Hematopoietic multipotent progenitor cell treated with erythropoietin and hydrocortisone succinate and interleukin-3 and kit ligand, for 15 days (in vitro differentiated cells): Measurements from ENCODE around the gene SLU7.

Experiments
- DNase-seq: peaks from one replicate; pipeline ENCODE4 v3.0.0-alpha.2; 2015; ENCODE audit warnings: low spot score

The SLU7 gene

DNA sequence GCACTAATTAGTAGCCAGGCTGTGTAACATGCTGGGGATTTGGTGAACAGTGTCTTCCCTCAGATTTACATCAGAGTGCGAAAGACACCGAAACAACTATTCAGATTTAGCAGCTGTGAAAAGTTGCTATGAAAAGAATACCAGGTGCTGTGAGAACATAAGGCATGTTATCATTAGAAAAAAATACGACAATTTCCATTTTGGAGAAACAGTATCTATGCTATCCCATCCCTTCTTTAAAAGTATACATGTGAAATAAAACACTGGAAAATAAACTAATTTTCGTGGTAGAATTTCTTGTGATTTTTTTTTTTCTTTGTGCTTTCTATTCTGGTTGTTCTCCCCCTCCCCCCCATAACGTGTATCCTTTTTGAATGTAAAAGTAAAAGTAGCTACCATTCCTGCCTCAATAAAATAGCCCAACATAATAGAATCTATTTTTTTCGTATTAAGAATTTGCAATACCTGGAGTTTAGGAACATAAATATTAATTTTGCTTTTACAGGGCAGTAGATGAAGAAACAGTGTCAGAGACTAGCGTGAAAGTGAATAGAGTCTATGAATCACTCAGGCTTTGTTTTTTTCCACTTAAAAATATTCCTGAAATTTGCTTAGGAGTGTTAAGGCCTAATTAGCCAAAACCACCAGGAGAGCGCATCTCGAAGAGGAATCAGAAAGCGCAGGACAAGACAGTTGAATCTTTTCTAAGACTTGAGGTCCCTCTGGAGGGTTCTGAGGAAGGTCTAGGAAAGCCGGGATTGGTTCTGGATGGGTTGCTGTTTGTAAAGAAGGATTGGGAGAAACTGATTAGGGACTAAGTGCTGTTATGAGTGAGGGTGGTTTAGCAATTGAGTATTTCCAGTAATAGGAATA is 813 bp upstream of the SLU7 start:
- DNase-seq = no peak

- peak; percentile 75 for DNase-seq
Measured at GRCh38 chr5:160399402-160400353, 19.2 kb downstream of the SLU7 start, which contains the start of gene FAM200C. Gene FAM200C (minus strand): TSS chr5:160400054. CDS start chr5:160395490, 4,564 bp downstream.

DNA sequence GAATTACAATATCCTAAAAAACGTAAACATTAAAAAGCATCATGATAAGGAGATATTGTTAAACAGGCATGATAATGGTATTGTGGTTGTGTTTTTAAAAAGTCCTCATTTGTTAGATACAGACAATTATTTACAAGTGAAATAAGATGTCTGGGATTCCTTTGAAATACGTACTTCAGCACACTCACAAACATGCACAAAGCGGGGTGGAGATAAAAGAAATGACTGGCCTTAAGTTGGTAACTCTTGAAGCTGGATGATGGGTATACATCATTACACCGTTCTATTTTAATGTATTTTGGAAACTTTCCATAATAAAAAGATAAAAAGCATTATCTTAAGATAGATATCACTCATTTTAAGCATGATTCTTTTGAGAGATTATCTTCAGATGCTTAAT is 20.1 kb downstream of the SLU7 start:
- DNase-seq = no peak

DNA sequence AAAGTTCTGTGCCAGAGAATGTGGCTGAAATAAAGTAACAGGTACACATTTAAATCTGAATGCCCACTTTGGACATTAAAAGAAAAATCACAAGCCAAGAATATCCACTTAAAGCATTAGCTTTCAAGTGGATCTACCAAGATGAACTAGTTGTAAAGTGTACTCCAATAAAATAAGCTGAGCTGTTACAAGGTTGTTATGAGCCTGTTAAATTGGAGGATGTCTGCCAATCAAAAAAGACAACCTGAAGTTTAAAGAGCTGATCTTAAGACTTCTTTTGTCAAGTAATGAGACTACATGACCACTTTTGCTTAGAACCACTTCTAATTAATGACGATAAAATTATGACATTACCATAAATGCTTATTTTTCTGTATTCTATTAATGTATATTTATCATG is 21.4 kb downstream of the SLU7 start:
- DNase-seq = no peak

GRCh38 chr5:160395111-160395510 is 23.8 kb downstream of the SLU7 start:
- DNase-seq = no peak

DNA sequence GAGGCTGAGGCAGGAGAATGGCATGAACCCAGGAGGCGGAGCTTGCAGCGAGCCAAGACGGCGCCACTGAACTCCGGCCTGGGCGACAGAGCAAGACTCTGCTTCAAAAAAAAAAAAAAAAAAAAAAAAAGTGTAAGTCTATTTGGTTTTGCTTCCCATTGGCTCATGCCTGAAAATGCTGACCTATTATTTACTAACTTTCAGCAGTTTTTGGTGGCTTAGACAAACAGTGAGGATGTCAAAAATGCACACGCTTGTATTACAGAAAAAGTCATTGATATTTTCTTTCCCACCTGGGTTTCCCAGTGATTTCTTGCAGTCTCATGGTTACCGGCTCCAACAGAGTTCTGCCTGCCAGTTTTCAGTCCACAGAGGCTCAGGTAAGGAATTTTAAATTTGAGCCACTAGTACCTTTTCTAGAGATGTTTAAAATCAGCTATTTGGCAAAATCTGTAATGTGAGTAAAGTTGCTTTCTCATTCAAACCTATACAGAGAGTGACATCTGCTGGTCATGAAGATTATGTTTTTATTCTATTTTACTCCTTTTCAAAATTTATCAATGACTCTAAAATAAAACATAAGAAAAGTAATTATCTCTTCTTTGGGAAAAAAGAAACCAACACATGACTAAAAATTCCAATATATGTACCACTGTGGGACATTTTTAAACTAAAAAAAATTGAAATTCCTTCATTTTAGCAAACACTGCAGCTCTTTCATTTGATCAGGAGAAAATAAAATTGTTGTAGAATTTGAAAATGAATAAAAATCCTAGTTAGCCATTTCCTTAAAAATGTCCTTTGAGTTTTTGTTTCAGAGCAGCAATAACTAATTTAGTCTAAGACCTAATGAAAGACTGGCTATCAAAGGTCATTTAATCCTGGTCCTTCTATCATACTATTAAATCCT is 27.8 kb downstream of the SLU7 start:
- peak; percentile 52 for DNase-seq

DNA sequence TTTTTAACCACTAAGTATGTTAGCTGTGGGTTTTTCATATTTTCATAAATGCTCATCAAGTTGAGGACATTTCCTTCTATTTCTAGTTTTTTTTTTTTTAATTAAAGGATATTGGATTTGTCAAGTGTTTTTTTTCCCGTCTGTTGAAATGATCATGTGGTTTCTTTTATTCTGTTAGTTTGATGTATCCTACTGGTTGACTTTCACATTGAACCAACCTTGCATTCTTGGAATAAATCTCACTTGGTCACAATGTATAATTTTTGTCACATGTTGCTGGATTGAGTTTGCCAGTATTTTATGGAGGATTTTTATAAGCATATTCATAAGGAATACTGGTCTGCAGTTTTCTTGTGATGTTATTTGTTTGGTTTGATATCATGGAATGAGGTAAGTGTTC is 31.4 kb downstream of the SLU7 start:
- no peak for DNase-seq

DNA sequence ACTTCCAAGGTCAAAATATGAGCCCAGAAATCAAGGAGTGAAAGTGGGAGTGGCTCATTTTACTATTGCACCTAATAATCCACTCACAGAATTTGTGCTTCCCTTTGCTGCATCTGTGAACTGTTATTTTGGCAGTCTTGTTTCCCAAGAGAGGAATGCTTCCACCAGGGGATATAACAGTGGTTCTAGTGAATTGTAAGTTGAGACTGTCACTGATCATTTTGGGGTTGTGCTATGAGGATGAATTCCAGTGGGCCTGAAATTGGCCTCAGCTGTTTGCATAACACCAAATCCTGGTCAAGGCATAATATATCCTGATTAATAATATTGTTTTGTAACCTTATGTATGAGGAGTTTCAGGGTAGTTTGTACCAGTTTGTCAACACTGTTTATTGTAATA is 33.4 kb downstream of the SLU7 start:
- no peak for DNase-seq

DNA sequence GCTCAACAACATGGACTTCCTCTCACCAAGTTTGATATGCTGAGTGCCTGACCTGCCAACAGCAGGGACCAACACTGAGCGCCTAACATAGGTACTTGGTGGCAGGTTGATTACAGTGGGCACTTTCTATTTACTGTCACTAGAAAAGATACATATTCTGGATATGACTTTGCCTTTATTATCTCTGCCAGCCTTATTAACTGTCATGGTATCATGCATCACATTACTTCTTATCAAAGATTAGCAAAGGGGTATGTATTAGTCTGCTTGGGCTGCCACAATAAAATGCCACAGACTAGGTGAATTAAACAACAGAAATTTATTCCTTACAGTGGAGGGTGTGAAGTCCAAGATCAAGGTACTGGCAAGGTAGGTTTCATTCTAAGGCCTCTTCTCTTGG is 34.2 kb downstream of the SLU7 start:
- no peak for DNase-seq

GRCh38 chr5:160382346-160382745 is 36.5 kb downstream of the SLU7 start:
- DNase-seq = no peak

DNA sequence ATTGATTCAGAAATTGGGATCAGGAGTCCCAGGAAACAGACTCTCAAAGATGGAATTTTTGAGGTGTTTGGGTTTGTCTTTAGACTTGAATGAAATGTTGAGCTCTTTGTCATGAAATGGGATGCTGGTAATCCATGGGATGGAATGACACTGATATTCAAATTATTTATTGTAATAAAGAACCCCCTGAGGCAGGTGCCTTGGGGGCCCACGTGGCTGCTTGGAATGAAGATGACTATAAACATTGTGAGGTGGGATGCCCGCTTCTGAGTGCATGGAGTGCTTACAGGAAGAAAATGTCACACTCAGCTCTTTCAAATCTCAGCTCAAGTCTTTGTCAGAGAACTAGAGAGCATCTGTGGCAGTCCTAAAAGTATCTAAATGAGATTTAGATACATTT is 38.8 kb downstream of the SLU7 start:
- DNase-seq = no peak

- no peak for DNase-seq
Measured at GRCh38 chr5:160379511-160379910, 39.4 kb downstream of the SLU7 start.

GRCh38 chr5:160378330-160378729 is 40.6 kb downstream of the SLU7 start:
- peak; percentile 17 for DNase-seq

GRCh38 chr5:160377651-160378050 is 41.2 kb downstream of the SLU7 start:
- DNase-seq = no peak

DNA sequence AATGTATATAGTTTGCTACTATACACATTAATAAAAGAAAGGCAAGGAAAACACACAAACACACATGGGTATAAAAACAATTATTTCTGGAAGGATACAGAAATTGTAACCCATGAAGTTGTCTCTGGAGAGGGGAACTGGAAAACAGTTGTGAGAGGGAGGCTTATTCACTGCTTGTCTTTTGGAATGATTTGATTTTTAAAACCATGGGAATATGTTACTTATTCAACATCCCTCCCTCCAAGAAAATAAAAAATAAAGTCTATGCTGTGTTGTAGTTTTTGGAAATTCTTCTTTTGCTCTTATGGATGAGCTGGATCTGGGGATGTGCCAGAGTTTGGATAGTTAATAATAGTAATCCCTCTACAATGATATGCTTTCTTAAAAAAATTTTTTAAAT is 42.5 kb downstream of the SLU7 start:
- DNase-seq = no peak

GRCh38 chr5:160375701-160376100 is 43.2 kb downstream of the SLU7 start:
- DNase-seq = no peak

- no peak for DNase-seq
Measured at GRCh38 chr5:160375166-160375565, 43.7 kb downstream of the SLU7 start.

DNA sequence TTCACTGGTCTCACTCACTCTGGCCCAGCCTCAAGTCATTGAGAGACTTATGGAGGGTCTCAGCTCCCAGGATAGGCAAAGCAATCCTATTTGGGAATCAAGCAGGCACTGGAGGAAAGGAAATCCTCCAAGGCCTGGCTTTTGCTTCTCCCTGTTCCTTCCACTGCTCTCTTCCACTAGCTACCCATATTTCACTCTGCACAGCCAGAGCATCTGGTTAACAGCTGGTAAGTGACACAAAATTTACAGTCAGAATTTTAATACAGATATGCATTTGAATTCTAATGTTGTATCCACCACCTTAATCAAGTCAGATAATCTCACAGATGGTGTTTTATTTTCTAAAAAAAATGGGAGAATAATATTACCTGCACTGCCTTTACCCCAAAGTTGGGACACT is 47.6 kb downstream of the SLU7 start:
- no peak for DNase-seq

DNA sequence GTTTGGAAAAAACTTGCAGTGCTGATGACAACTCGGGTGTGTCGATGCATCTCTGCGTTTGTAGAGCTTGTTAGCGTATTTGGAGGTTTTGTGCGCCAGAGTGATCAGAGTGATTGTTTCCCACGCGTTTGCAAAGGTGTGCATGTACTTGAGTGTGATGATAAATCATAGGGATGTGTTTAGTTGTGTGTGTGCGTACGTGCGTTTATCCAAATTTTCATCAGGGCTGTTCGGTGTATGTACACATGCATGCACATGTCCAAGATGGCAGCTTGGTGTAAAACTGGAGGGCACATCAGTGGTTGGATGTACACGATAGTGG is 48.2 kb downstream of the SLU7 start:
- DNase-seq = no peak

DNA sequence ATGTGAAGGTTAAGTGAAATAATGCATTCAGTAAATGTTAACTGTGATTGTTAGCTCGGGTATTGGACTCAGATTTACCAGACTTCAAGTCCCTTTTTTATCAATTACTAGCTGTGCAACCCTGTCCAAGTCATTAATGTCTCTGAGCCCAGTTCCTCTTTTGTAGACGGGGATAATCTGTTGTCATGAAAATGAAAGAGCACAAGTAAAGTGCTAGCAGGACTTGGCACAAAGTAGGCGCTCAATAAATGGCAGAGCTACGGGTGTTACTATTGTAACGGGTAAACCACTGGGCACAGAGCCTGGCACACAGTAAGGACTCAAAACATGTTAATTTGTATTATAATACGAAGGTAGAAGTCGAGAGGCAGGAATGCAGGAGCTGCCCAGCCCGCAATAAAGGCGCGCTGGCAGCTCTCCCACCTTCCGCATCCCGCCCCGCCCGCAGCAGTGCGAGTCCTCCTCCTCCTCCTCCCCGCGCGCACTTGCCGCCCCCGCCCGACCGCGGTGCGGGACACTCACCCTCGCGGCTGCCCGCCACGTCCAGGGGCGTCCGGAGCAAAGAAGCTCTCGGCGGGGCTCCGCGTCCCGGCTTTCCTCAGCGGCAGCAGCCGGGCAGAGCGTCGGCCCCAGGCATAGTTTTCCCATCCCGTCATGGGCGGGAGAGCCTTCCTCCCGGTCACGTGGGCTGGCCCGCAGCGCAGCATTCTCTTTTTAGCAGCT is 48.7 kb downstream of the SLU7 start, which contains the start of gene C1QTNF2:
Gene C1QTNF2 (minus strand): TSS at position 637 of the 723 bp plus-strand sequence. CDS start 15,615 bp downstream, outside the sequence.
- no peak for DNase-seq

DNA sequence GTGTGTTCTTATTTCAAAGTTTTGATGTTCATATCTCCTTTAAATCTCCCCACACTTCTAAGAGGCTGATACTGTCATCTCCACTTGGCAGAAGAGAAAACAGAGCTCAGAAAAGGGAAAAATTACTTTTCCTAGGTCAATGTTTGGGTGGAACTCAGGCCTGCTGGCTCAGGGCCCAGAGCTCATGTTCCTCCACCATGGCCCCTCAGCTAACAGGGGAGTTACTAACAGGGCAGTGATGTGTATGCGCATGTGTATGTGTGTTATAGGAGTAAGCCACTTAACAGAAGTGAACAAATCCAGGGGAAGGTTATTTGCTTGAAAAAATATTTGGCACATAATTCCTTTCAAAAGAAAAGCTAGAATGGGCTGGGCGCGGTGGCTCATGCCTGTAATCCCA is 51.0 kb downstream of the SLU7 start:
- DNase-seq = no peak
